Astrocyte (in vitro differentiated cells and primary cell): ENCODE measurements around the gene RAB11FIP4. TPM values are rescaled to one million over a fixed set of nuclear protein-coding genes. Genes with fewer than 3 reads are reported as not detected.
A peak's percentile ranks its signal among the peaks of the same experiment; 100 is the strongest.

Experiments used
- DNase-seq: peaks from one replicate; pipeline ENCODE4 v3.0.0-alpha.2; 2010; ENCODE audit warnings: low read depth
- FAIRE-seq: peaks from 2 replicates; lab custom pipeline; 2011; peaks lifted over from hg19 to GRCh38; lab: Jason Lieb, UNC
- H2AFZ ChIP-seq: 2 replicates; pipeline ENCODE4 v1.6.0; 2012; ENCODE audit warnings: low read depth, low read length, inconsistent platforms
- H3K27ac ChIP-seq: 2 replicates; pipeline ENCODE4 v1.5.1; 2011; ENCODE audit warnings: low read depth, low read length, inconsistent platforms
- H3K27me3 ChIP-seq: 2 replicates; pipeline ENCODE4 v1.6.0; 2011; ENCODE audit warnings: low read length, inconsistent platforms; ENCODE audit not compliant: insufficient read depth
- H3K36me3 ChIP-seq: 2 replicates; pipeline ENCODE4 v1.5.1; 2011; ENCODE audit warnings: low read length, inconsistent platforms; ENCODE audit not compliant: insufficient read depth
- H3K4me1 ChIP-seq: 2 replicates; pipeline ENCODE4 v1.5.1; 2011; ENCODE audit warnings: low read length, inconsistent platforms; ENCODE audit not compliant: insufficient read depth
- H3K4me2 ChIP-seq: 2 replicates; pipeline ENCODE4 v1.6.0; 2012; ENCODE audit warnings: low read length, inconsistent platforms
- H3K4me3 ChIP-seq: 2 replicates; pipeline ENCODE4 v1.5.1; 2011; ENCODE audit warnings: low read depth, mild to moderate bottlenecking, low read length, inconsistent platforms; ENCODE audit not compliant: insufficient read depth
- H3K79me2 ChIP-seq: 2 replicates; pipeline ENCODE4 v1.6.0; 2012; ENCODE audit warnings: mild to moderate bottlenecking, low read length, inconsistent platforms; ENCODE audit not compliant: insufficient read depth
- H3K9ac ChIP-seq: 2 replicates; pipeline ENCODE4 v1.6.0; 2012; ENCODE audit warnings: mild to moderate bottlenecking, low read length, inconsistent platforms
- H3K9me3 ChIP-seq: 2 replicates; pipeline ENCODE4 v1.5.1; 2012; ENCODE audit warnings: low read depth, mild to moderate bottlenecking, low read length, inconsistent platforms; ENCODE audit not compliant: insufficient read depth
- H4K20me1 ChIP-seq: 2 replicates; pipeline ENCODE4 v1.6.0; 2012; ENCODE audit warnings: low read length, inconsistent platforms; ENCODE audit not compliant: insufficient read depth
- H3K27ac Mint-ChIP-seq: one replicate; pipeline ENCODE4 v1.8.0; 2021; ENCODE audit warnings: mild to moderate bottlenecking, mixed read lengths; ENCODE audit not compliant: unreplicated experiment
- H3K27me3 Mint-ChIP-seq: one replicate; pipeline ENCODE4 v1.8.0; 2021; ENCODE audit warnings: low read depth, mixed read lengths; ENCODE audit not compliant: unreplicated experiment
- H3K36me3 Mint-ChIP-seq: one replicate; pipeline ENCODE4 v1.8.0; 2021; ENCODE audit warnings: low read depth, mixed read lengths; ENCODE audit not compliant: unreplicated experiment
- H3K4me1 Mint-ChIP-seq: one replicate; pipeline ENCODE4 v1.8.0; 2021; ENCODE audit warnings: low read depth, mixed read lengths; ENCODE audit not compliant: unreplicated experiment
- H3K4me3 Mint-ChIP-seq: one replicate; pipeline ENCODE4 v1.8.0; 2021; ENCODE audit warnings: mild to moderate bottlenecking, moderate library complexity, mixed read lengths; ENCODE audit not compliant: unreplicated experiment
- H3K9me3 Mint-ChIP-seq: one replicate; pipeline ENCODE4 v1.8.0; 2021; ENCODE audit warnings: mild to moderate bottlenecking, mixed read lengths; ENCODE audit not compliant: unreplicated experiment
- EZH2 ChIP-seq: IDR thresholded peaks from 2 replicates; pipeline ENCODE4 v1.6.1; 2012; ENCODE audit warnings: mild to moderate bottlenecking, low read length, inconsistent platforms; ENCODE audit not compliant: insufficient read depth
- total RNA-seq: library from RNA; stranded (reverse); gene quantifications from 2 replicates; pipeline ENCODE4 v1.2.1, GENCODE V29; 2021
- TF ChIP-seq, protein P1 (sequence below): IDR thresholded peaks from 2 replicates; pipeline ENCODE4 v1.5.1; 2011; ENCODE audit warnings: low read depth, mild to moderate bottlenecking, inconsistent platforms, low read length, moderate library complexity; ENCODE audit not compliant: insufficient read depth

The RAB11FIP4 gene
- total RNA-seq, 1 donor from 2014 or later = 4.4 TPM

DNA sequence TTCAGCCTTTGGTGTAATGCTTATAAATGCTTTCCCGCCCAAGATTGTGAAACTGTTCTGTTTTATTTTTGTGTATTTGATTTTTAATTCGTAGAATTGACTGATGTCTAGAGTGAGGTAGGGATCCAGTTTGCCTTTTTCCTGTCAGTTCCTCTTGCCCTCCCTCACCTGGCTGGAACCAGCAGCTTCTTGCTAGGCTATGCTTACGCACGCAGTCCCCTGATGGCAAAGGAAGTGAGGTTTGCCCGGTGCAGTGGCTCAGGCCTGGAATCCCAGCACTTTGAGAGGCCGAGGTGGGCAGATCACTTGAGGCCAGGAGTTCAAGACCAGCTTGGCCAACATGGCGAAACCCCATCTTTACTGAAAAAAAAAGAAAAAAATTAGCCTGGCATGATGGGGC lies 51.9 kb downstream of the RAB11FIP4 start:
- no peak overlapping the region for H2AFZ ChIP-seq

DNA sequence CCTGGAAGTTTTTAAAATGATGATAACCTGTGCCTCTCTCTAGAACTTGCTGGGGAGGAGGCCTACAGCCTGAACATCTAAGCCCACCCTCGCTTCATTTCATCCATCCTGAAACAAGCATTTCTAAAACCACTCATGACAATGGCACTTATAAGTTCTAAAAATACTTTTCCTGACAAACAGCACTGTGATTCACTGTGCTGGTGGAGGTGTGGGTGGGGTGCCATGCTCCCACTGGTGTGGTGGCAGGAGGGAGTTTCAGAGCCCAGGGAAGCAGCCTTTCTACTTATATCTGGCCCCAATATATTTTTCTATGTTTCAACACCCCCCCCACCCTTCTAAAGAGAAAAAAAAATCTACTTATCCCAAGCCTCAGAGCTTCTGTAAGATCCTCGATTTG lies 52.6 kb downstream of the RAB11FIP4 start:
- Histone ChIP-seq H3K9me3 (no peaks in the 10 kb centered on the region), H3K9ac (no peak overlapping the region), H3K4me2 (peak overlapping the region; percentile 44), H4K20me1 (no peaks in the 10 kb centered on the region), H3K4me1 (peaks cover 6% of the 10 kb centered on the region), H3K79me2 (no peaks in the 10 kb centered on the region), H3K4me3 (no peak overlapping the region), H3K27ac (no peak overlapping the region), H2AFZ (no peak overlapping the region), H3K27me3 (no peaks in the 10 kb centered on the region), H3K36me3 (no peaks in the 10 kb centered on the region)
- Mint-ChIP-seq H3K9me3 (no peaks in the 10 kb centered on the region), H3K4me3 (no peak overlapping the region), H3K27ac (no peak overlapping the region), H3K36me3 (peaks cover 2% of the 10 kb centered on the region), H3K4me1 (peaks cover 3% of the 10 kb centered on the region), H3K27me3 (peaks cover 25% of the 10 kb centered on the region)
- TF ChIP-seq, protein P1, sequence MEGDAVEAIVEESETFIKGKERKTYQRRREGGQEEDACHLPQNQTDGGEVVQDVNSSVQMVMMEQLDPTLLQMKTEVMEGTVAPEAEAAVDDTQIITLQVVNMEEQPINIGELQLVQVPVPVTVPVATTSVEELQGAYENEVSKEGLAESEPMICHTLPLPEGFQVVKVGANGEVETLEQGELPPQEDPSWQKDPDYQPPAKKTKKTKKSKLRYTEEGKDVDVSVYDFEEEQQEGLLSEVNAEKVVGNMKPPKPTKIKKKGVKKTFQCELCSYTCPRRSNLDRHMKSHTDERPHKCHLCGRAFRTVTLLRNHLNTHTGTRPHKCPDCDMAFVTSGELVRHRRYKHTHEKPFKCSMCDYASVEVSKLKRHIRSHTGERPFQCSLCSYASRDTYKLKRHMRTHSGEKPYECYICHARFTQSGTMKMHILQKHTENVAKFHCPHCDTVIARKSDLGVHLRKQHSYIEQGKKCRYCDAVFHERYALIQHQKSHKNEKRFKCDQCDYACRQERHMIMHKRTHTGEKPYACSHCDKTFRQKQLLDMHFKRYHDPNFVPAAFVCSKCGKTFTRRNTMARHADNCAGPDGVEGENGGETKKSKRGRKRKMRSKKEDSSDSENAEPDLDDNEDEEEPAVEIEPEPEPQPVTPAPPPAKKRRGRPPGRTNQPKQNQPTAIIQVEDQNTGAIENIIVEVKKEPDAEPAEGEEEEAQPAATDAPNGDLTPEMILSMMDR = no peak
- TF ChIP-seq EZH2 = no peak
- FAIRE-seq = no peak
- peak; percentile 26 for DNase-seq

More for the DNA sequence above, 51.9 kb downstream of the RAB11FIP4 start:
- DNase-seq (no peak), FAIRE-seq (no peak)
- no peak overlapping the region for H3K27ac Mint-ChIP-seq
- peaks cover 28% of the 10 kb centered on the region for H3K27me3 Mint-ChIP-seq
- Histone ChIP-seq H3K4me2 (no peak overlapping the region), H3K4me1 (peaks cover 6% of the 10 kb centered on the region), H3K27ac (no peak overlapping the region), H3K27me3 (no peaks in the 10 kb centered on the region), H3K4me3 (no peak overlapping the region), H3K36me3 (no peaks in the 10 kb centered on the region), H3K79me2 (no peaks in the 10 kb centered on the region), H3K9me3 (no peaks in the 10 kb centered on the region), H3K9ac (no peak overlapping the region), H4K20me1 (no peaks in the 10 kb centered on the region)
- no peak overlapping the region for H3K4me3 Mint-ChIP-seq
- H3K36me3 Mint-ChIP-seq = peaks cover 2% of the 10 kb centered on the region
- H3K9me3 Mint-ChIP-seq = peaks cover 2% of the 10 kb centered on the region
- peaks cover 3% of the 10 kb centered on the region for H3K4me1 Mint-ChIP-seq
- no peak for TF ChIP-seq EZH2
- TF ChIP-seq, protein P1 = no peak

DNA sequence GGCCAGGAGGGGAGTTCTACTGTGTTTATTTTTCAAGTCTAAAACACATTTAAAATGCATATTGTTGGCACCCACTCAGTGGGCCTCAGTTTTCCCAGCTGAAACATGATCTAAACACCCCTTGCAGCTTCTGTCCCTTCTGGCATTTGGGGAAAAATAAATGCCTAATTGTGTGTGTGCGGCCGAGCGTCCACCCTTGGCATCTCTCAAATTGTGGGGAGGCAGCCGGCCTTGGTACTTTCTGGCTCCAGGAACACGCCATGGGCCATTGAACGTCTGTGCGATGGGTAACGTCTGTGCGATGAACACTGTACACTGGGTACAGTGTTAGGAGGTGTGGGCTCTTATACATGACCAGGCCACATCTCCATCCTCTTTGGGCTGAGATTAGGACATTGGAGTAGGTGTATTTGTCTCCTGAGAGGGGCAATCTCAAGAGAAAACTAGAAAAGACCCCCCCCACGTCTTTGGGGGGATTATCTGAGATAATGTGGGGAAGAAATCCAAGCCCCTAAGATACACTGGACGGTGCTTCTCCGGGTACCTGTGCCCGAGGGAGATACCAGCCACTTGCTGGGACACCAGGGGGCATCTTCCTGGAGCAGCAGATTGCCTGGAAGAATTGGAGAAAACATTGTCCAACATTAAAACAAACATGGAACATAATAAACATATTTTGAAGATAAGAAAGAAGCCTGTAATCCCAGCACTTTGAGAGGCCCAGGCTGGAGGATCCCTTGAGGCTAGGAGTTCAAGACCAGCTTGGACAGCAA lies 54.9 kb downstream of the RAB11FIP4 start:
- Mint-ChIP-seq H3K27me3 (peaks cover 29% of the 10 kb centered on the region), H3K9me3 (no peaks in the 10 kb centered on the region), H3K4me1 (peaks cover 3% of the 10 kb centered on the region), H3K27ac (no peak overlapping the region), H3K4me3 (no peak overlapping the region), H3K36me3 (no peaks in the 10 kb centered on the region)
- no peak overlapping the region for H3K4me2 ChIP-seq
- FAIRE-seq = no peak
- no peaks in the 10 kb centered on the region for H3K27me3 ChIP-seq
- no peaks in the 10 kb centered on the region for H3K79me2 ChIP-seq
- TF ChIP-seq, protein P1 = no peak
- H2AFZ ChIP-seq = no peak overlapping the region
- no peaks in the 10 kb centered on the region for H3K9me3 ChIP-seq
- no peak overlapping the region for H3K9ac ChIP-seq
- no peak overlapping the region for H3K4me3 ChIP-seq
- H3K4me1 ChIP-seq = peaks cover 6% of the 10 kb centered on the region
- no peak for DNase-seq
- H3K36me3 ChIP-seq = no peaks in the 10 kb centered on the region
- H4K20me1 ChIP-seq = no peaks in the 10 kb centered on the region
- no peak overlapping the region for H3K27ac ChIP-seq
